Stromal cell of bone marrow (primary cell): ENCODE results near the gene CNGA4.
"Not testable (repeated sequence)": the region's sequence is repeated elsewhere in the genome, so short reads cannot be mapped to it uniquely, and the experiment has no call there.

Experiments used
- DNase-seq: peaks from one replicate; pipeline ENCODE4 v3.0.0-alpha.2; 2012; ENCODE audit warnings: low read depth

The CNGA4 gene

DNA sequence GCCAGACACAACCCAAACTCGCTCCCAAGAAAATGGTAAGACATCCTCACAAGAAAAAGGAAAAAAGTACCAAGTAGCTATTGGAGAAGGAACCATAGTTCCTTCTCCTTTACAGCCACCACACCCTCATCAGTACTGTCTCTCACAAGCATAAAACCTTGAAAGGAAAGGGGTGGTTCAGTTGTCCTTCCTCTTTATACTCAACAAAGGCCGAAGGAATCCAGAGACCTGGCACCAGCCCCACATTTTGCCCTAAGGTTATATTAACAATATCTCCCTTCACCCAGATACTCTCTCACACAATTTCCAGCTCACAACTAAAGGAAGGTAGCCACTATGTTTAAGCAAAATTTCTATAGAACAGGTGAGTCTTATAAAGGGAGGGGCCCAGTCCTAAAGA lies 13.0 kb upstream of the CNGA4 start:
- DNase-seq, result no peak

DNA sequence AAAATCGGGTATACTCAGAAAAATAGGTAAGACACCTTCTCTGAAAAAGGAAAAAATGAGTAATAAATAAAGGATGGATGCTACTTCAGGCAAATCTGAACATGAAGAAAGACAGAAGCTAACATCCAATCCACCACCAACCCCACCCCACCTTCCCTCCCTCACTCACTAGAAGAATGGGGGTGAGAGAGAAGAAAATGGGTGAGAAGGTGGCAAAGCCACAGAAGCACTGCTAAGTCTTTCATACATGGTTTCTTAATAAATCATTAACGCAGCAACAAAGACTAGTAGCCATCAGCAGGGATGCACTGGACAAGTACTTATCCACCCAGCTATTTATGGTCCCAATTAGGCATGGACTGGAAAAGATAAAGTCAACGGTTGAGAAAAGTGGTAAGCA lies 10.4 kb upstream of the CNGA4 start:
- DNase-seq, result no peak

DNA sequence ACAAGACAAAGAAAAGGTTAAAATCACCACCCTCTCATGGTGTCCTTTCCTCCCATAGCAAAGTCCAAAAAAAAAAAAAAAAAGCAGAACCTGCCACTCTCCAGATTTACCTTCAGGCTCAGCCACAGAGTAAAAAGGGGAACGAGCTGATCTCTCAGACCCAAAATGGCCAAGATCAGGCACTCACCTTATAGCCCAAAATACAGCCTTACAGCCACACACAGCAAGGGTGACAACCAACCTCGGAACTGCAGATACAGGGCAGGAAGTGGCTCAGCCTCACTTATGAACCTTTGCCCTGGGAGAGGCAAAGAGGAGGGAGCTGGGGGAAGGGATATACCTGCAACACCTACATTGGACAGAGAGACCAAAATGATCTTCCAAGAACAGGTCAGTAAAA lies 9.0 kb upstream of the CNGA4 start:
- DNase-seq, result no peak

DNA sequence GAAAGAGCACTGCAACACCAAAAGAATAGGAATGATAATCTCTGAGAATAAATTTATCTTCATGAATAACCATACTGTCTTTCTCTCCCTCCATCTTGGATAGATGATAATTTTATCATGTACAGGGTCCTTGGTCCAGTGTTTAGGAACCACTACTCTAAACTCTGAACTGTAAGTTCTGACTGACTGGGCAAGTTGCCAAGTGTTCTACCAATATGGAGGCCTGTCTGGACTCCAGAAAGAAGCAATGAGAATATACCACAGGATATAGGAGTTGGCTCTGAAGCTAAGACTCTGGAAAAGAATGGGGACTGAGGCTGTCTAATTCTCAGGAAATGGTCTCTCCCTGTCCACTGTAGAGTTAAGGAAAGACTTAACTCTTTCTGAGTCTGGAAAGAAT lies 6.0 kb upstream of the CNGA4 start:
- DNase-seq, result no peak

DNA sequence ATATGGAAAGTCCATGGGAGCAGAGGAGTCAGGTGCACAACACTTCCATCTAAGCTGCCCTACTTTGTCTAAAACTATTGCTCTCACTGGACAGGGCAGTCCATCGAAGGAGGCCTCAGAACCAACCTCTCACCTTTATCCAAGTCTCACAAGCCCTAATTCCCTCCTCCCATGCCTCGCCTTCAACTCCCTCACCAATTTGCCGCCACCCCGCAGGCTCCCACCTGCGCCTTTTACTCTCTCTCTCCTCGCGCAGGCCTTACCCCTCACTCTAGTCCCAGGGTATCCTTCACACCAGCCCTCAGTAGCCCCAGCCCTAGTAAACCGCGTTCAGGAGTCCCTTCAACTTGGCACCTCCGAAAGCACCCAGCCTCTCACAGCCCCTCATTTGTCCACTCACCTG lies 4.9 kb upstream of the CNGA4 start:
- DNase-seq, result no peak

DNA sequence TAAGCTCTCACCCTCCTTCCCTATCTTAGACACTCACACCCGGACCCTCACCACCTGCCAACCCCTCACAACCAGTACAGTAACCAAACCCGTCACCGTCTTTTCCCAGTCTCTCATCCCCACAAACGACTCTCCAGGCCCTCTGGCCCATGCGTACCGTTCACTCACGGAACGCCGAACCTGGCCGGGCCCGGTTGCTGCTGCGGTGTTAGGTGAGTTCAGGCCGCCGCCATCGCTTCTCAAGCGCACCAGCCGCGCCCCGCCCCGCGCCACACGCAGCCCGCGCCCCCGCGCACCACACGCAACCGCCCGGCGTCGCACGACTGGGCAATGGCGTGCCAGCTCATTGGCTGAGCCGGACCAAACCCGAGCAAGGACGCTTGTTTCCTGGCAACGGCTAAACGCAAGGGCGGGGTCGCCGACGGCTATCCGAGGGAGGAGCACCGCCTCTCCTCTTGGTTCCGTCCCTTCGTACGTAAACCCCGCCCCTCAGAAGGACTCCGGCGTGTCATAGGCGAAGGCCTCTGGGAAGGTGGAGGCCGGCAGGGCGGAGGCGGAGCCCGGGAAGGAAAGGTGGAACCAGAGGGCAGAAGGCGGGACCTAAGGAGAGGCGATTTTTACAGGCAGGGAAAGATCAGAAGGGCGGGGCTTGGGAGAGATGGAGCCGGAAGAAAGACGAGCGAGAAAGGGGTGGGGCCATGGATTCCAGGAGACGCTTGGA lies 4.3 kb upstream of the CNGA4 start, which contains the start of gene FHIP1B:
Gene FHIP1B (minus strand): TSS at position 250 of the 721 bp plus-strand sequence. CDS start 10,120 bp downstream, outside the sequence.
- peak; percentile 99 for DNase-seq

DNA sequence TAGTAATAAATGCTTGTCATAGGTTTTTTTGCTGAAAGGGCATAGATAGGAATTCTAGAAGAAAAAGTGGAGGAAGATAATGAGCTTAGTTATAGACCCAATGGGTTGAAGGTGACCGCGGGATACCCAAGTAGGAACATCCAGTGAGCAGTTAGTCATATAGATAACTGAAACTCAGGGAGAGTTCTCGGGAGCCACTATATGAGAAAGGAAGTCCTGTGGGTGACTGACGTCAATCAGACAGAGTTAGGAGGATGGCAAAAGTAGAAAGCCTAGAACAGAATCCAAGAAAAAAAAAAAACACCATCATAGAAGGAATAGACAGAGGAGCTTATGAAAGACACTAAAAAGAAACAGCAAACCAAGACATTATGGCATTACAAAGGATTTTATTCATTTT lies 1.6 kb upstream of the CNGA4 start:
- no peak for DNase-seq

DNA sequence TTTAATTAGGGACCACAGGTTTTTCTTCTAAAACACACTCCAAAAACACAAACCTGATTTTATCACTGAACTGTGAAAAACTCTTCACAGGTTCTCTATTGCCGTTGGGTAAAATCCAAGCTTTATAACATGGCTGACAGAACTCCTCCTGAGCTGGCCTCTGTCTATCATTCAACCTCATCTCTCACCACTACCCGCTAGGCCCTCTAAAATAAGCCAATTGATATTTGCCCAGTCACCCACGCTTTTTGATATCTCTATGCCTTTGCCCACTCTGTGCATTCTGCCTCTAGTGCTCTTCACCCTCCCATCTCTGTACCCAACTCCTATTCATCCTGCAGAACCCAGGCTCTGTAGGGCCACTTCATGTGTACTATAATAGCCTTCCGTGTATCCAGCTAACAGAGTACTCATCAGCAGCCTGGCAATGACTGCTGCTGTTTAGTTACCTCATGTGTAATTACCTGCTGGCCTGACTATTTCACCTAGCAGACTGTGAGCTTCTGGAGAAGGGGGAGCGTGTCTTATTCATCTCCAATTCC lies 1.1 kb upstream of the CNGA4 start:
- no peak for DNase-seq

DNA sequence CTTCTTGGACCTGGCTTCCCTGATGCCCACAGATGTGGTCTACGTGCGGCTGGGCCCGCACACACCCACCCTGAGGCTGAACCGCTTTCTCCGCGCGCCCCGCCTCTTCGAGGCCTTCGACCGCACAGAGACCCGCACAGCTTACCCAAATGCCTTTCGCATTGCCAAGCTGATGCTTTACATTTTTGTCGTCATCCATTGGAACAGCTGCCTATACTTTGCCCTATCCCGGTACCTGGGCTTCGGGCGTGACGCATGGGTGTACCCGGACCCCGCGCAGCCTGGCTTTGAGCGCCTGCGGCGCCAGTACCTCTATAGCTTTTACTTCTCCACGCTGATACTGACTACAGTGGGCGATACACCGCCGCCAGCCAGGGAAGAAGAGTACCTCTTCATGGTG lies 1.2 kb downstream of the CNGA4 start:
- DNase-seq, result no peak

DNA sequence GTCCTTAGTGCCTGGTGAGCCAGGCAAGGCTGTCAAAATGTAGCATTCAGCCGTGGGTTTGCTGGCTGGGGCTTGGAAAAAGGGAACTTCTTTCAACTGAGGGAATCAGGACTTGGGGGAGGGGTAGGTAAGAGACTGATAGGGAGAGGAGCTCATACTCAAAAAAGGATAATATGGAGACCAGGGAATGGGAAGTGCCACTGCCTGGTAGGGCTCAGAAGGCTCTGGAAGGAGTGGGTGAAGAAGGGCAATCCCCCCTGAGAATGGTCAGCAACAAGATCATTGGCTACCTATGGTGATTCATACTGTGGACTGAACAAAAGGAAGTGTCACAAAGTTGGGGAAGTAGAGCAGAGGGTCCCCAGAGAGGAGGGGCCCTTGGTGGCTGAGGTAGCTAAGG lies 1.9 kb downstream of the CNGA4 start:
- no peak for DNase-seq

DNA sequence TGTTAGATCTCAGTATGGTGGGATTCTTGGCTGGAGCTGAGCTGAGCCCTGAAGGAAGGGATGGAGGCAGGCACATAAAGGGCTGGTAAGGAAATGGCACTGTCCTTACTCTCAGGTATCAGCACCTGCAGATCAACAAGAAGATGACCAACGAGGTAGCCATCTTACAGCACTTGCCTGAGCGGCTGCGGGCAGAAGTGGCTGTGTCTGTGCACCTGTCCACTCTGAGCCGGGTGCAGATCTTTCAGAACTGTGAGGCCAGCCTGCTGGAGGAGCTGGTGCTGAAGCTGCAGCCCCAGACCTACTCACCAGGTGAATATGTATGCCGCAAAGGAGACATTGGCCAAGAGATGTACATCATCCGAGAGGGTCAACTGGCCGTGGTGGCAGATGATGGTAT lies 2.4 kb downstream of the CNGA4 start:
- DNase-seq, result no peak

DNA sequence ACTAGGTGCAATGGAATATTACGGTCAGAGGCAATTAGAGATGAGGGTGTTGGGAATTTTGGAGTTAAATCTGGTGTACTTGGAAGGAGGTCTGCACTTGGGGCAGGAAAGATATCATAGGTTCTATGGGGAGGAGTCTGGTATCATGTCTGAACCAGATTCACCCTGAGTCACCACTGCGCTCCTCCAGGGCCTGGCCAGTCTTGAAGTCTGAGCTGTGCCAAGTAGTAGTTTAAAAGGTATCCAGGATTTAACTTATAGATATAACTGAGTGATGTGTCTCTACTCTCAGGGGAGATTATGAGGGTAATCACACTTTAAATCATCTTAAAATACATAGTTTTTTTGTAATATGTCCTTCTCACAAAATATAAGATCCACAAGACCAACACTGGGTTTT lies 6.6 kb downstream of the CNGA4 start:
- no peak for DNase-seq

DNA sequence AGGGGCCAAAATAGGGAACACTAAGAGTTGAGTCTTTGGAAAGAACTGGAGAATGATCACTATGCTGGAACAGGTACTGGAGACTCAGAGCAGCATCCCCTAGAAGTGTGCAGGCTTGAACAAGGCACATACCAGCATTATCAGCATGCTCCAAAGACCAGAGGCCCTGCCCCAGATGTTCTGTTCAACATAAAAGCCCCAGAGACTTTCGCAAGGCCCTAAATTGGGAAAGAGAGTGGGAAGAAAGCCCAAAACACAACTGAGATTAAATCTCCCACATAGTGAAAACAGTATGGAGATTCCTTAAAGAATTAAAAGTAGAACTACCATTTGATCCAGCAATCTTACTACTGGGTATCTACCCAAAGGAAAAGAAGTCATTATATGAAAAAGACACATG lies 9.4 kb downstream of the CNGA4 start:
- peak; percentile 38 for DNase-seq

DNA sequence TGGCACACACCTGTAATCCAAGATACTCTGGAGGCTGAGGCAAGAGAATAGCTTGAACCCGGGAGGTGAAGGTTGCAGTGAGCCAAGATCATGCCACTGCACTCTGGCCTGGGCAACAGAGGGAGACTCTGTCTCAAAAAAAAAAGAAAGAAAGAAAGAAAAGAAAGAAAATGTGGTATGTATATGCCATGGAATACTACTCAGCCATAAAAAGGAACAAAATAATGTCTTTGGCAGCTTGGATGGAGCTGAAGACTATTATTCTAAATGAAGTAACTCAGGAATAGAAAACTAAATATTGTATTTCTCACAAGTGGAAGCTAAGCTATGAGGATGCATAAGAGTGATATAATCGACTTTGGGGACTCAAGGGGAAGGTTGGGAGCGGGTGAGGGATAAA lies 10.0 kb downstream of the CNGA4 start:
- DNase-seq, result not testable (repeated sequence)

DNA sequence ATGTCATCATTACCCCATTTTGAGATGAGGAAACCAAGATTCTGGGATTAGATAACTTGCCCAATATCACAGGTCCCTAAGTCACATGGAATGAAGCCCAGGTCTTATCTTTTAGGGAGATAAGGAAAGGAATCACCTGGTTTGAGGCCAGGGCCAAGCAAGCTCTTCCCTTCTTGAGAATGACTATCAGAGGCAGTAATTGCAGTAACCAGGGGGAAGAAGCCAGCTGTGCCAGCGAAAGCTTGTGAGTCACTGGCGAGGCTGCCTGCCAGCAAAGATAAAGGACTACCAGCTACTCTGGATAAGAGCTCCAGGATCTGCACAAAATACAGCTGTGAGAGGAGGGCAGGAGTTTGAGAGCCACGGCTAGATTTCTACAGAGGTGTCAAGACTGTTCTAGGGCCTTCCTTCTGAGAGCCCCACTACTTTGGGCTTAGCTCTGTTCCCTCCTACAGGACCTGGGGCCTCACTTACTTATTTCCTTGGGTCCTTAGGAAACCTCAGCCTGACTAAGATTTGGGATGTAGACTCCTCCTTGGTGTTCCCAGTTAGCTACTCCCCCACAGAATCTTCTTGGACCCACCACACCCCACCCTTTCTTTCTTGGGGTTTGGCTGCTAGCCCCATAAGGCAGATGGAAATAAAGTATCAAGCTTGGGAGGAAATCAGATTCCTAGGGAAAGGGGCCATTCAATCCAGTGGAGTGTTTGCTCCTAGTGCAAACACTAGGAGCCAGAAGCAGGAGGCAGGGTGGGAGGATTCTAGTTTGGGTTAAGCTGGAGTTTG lies 11.1 kb downstream of the CNGA4 start:
- DNase-seq, result peak; percentile 77

DNA sequence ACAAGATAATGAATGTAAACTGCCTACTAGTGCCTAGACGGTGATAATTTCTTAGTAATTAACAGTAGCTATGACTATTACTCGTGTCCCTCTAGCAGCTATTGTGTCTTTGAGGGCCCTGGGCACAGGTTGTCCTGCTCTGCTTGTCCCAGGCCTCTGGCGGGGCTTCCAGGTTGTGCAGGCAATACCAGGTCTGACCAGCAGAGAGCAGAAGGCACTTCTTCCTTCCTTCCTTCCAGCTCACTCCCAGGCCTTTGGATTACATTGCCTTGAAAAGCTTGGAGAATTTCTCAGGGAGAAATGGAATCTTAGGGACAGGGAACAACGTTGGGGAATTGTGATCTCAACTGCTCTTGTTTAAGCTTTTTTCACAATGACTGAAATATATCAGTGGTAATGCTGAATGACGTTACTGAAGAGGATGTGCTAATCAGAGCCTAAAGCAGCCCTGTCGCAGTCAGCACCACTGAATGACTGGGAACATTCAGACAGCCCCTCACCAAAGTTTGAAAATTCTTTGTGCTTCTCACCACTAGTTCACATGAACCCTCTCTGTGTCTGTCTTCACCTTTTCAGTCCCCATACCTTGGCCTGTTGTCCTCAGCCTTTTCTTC lies 12.3 kb downstream of the CNGA4 start:
- DNase-seq, result peak; percentile 47

DNA sequence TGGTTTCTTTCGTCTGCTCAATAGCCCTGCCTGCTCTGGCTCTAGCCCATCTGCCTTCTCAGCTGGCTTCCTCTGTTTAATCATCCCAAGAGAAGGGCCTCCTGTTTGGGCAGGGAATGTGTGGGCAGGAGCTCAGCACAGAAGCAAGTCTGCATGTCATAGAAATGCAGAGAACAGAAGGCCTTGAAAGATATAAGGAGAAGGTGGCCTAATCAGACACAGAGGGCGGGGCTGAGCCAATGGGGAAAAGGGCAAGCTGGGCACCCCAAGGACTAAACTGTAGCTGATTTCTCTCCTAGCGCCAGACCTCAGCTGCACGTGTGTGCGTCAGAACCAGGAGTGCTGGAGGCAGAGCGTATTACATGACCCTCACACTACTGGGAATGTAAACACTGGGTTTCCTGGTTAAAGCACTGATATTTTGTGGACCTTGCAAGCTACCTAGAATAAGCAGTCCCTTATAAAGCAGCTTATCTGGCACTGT lies 13.1 kb downstream of the CNGA4 start:
- no peak for DNase-seq

DNA sequence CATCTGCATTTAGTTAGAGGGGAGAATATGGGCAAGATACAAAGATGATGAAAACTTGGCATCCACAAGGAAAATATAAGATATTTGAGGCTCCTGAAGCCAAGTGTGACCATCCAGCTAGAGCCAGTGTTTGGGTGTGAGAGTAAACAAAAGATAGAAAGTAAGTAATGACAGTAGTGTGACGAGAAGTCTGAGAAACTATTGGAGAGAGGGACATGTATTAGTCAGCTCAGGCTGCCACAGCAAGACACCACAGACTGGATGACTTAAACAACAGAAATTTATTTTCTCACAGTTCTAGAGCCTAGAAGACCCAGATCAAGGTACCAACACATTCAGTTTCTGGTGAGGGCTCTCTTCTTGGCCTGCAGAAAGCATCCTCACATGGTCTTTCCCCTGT lies 14.3 kb downstream of the CNGA4 start:
- no peak for DNase-seq

DNA sequence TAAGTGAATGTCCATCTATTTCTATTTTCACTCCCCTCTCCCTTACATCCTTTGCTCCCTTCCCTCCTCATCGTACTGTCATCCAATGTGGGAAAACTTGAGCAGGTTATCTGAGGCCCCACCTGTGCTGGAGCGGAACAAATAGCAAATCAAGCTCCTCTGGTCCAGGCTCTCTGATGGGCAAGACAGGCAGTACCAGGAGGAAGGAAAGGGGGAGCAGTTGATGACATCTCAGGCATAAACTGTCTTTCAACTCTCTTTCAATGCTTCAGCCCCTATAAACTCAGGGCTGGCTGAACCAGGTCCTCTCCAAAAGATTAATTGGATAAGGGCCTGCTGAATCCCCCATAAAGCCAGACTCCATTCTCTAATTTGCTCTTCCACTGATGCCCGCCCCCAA lies 19.3 kb downstream of the CNGA4 start:
- no peak for DNase-seq

DNA sequence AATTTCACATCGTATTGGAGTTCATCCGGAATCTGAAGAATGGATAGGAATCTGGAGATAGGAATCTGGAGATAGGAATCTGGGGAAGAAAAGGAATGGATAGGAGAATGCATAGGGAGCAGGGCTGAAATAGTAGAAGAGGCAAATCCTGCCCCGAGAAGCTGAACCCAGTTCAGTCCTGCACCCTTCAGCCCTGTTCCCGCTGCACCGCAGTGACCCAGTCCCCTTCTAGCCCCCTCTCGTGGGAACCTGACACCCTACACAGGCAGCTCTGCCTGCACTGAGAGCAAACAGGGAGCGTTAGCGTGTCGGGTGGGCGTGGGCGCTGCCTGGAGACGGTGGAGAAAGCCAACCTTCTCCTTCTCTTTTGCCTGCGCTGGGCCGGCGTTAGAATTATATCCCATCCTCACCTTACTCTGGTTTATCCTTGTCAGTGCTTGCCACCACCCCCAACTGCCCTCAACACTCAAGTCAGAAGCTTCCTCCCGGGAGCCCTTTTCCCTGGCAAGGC lies 19.7 kb downstream of the CNGA4 start:
- DNase-seq, result no peak

DNA sequence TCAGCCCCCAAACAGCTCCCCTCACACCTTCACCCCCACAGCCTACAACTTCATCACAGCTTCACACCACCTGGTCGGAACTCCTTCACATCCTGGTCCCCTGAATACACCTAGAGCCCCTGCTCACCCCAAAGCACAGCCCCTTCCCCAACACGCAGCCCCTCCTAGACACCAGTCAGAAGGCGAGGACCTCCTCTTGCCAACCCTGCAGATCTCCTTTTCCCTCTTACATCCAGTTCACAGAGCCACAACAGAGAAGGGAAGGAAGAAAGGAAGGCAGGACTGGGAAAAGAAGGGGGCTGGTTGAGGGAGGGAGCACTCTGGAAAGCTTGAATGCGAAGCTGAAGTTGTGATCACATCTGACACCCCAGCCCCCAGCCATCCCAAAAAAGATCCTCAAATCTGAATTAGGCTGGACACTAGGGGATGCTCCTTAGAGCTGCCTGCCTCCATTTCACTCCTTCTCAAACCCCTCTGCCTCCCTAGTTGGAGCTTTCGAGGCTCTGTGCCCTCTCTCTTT lies 21.4 kb downstream of the CNGA4 start:
- no peak for DNase-seq

DNA sequence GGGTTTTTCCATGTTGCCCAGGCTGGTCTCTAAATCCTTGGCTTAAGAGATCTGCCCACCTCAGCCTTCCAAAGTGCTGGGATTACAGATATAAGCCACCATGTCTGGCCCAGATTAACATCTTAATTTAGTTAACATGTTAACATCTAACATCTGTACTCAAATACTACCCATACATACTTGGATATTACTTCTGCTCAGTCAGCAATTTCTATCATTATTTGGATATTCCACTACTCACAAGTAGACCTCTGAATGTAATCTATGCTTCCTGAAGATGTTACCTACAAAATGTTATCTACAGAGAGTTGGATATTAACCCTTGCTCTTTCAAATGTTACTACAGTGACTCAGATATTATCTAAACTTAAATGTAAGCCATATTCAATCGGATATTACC lies 24.8 kb downstream of the CNGA4 start:
- DNase-seq, result no peak
